GM19328 (cell line): ENCODE results near the gene MISFA.
"Not testable (repeated sequence)": the region's sequence is repeated elsewhere in the genome, so short reads cannot be mapped to it uniquely, and the experiment has no call there.

Experiments used
- ATAC-seq: cut with Tn5 transposase; IDR thresholded peaks from one replicate; pipeline ENCODE4 v1.9.1; 2021; ENCODE audit warnings: mild to moderate bottlenecking, moderate library complexity; ENCODE audit not compliant: unreplicated experiment

The MISFA gene

GRCh38 chr11:18599739-18600230 is at the start of gene MISFA:
TSS of gene MISFA (plus strand) at chr11:18599789. CDS start at chr11:18599929, 140 bp downstream.
- ATAC-seq: no peak

GRCh38 chr11:18563090-18563730 is 36.4 kb upstream of the MISFA start:
- no peak for ATAC-seq

- ATAC-seq: no peak
Observed at GRCh38 chr11:18564149-18564548, 35.4 kb upstream of the MISFA start.

- no peak for ATAC-seq
Observed at GRCh38 chr11:18566406-18566805, 33.2 kb upstream of the MISFA start.

- no peak for ATAC-seq
Observed at GRCh38 chr11:18567081-18567480, 32.5 kb upstream of the MISFA start.

GRCh38 chr11:18575361-18575760 is 24.2 kb upstream of the MISFA start:
- no peak for ATAC-seq

- no peak for ATAC-seq
Observed at GRCh38 chr11:18578975-18579598, 20.5 kb upstream of the MISFA start.

- no peak for ATAC-seq
Observed at GRCh38 chr11:18580113-18580766, 19.3 kb upstream of the MISFA start.

GRCh38 chr11:18581825-18582224 is 17.8 kb upstream of the MISFA start:
- ATAC-seq: no peak

GRCh38 chr11:18588297-18589252 is 11.0 kb upstream of the MISFA start, which contains the start of gene UEVLD:
TSS of gene UEVLD (minus strand) at chr11:18588734. CDS start at chr11:18588654, 80 bp downstream.
- ATAC-seq: peak; percentile 48

GRCh38 chr11:18590571-18590970 is 9.0 kb upstream of the MISFA start:
- ATAC-seq: no peak

GRCh38 chr11:18594088-18594487 is 5.5 kb upstream of the MISFA start:
- not testable (repeated sequence) for ATAC-seq

GRCh38 chr11:18594999-18595749 is 4.4 kb upstream of the MISFA start:
- no peak for ATAC-seq

GRCh38 chr11:18600915-18601569 is 1.5 kb downstream of the MISFA start:
- no peak for ATAC-seq

- ATAC-seq: no peak
Observed at GRCh38 chr11:18608376-18608775, 8.8 kb downstream of the MISFA start.

GRCh38 chr11:18611196-18611595 is 11.6 kb downstream of the MISFA start:
- no peak for ATAC-seq

- ATAC-seq: no peak
Observed at GRCh38 chr11:18612394-18612793, 12.8 kb downstream of the MISFA start.

- ATAC-seq: no peak
Observed at GRCh38 chr11:18614667-18615066, 15.1 kb downstream of the MISFA start.

GRCh38 chr11:18615628-18616392 is 16.2 kb downstream of the MISFA start:
- ATAC-seq: peak; percentile 77
